ENCODE results near the gene PTGER4.
A peak's percentile ranks its signal among the peaks of the same experiment; 100 is the strongest.
"Not testable (repeated sequence)": the region's sequence is repeated elsewhere in the genome, so short reads cannot be mapped to it uniquely, and the experiment has no call there.

Gene PTGER4

GRCh38 chr5:40679913-40680681, at the start of gene PTGER4:
Gene PTGER4 (plus strand): TSS chr5:40679915. CDS start chr5:40680994, 1,079 bp downstream.
- no peak for DNase-seq

- no peak for DNase-seq
These were observed 49.6 kb upstream of the PTGER4 start for GRCh38 chr5:40630126-40630525.

GRCh38 chr5:40631236-40631635, 48.5 kb upstream of the PTGER4 start:
- DNase-seq = no peak

DNA sequence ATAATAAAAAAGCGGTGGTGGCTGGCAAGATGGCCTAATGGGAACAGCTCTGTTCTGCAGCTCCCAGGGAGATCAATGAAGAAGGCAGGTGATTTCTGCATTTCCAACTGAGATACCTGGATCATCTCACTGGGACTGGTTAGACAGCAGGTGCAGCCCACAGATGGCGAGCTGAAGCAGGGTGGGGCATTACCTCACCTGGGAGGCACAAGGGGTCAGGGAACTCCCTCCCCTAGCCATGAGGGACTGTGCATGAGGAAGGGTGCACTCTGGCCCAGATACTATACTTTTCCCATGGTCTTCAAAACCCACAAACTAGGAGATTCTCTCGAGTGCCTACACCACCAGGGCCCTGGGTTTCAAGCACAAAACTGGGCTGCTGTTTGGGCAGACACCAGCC, 45.6 kb upstream of the PTGER4 start:
- no peak for DNase-seq

- no peak for DNase-seq
These were observed 45.1 kb upstream of the PTGER4 start for GRCh38 chr5:40634593-40634992.

DNA sequence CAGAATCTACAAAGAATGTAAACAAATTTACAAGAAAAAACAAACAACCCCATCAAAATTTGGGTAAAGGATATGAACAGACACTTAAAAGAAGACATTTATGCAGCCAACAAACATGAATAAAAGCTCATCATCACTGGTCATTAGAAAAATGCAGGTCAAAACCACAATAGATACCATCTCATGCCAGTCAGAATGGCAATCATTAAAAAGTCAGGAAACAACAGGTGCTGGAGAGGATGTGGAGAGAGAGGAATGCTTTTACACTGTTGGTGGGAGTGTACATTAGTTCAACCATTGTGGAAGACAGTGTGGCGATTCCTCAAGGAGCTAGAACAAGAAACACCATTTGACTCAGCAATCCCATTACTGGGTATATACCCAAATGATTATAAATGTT, 40.2 kb upstream of the PTGER4 start:
- DNase-seq = not testable (repeated sequence)

- no peak for DNase-seq
These were observed 33.4 kb upstream of the PTGER4 start for GRCh38 chr5:40646266-40646665.

DNA sequence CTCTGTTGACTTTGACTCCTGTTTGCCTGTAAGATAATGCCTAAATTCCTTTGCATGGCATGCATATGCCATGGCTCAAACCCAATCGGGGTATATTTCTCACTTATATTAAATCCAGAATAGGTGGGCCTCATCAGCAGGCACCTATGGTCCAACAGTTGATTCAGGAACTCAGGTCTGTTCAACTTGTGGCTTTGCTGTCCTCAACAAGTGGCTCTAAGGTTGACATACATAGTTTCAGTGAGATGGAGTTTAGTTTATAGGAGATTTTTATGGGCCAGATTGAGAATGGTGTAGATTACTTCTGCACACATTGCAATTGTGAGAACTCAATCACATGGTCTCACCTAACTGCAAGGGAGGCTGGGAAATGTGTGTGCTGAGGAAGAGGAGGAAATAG, 31.6 kb upstream of the PTGER4 start:
- no peak for DNase-seq

- DNase-seq = no peak
These were observed 30.2 kb upstream of the PTGER4 start for GRCh38 chr5:40649463-40650030.

DNA sequence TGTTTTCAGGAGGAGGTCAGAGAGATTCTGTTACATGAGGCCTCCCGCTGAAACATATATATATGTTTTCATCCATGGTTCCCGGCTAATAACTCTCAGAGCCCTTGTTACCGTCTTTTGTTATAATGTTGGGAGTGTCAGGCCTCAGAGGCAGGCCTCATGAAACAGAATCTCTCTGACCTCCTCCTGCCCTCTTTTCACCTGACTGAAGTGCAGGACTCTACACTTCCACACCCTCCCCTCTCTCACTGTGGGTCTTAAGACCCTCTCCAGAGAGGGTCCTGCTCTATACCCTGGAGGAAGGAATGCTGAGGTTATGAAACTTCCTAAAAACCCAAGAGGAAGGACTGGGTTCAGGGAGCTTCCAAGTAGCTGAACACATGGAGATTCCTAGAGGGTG, 28.5 kb upstream of the PTGER4 start:
- DNase-seq = no peak

GRCh38 chr5:40652441-40653220, 27.1 kb upstream of the PTGER4 start:
- no peak for DNase-seq

GRCh38 chr5:40653221-40654022, 26.3 kb upstream of the PTGER4 start:
- no peak for DNase-seq

DNA sequence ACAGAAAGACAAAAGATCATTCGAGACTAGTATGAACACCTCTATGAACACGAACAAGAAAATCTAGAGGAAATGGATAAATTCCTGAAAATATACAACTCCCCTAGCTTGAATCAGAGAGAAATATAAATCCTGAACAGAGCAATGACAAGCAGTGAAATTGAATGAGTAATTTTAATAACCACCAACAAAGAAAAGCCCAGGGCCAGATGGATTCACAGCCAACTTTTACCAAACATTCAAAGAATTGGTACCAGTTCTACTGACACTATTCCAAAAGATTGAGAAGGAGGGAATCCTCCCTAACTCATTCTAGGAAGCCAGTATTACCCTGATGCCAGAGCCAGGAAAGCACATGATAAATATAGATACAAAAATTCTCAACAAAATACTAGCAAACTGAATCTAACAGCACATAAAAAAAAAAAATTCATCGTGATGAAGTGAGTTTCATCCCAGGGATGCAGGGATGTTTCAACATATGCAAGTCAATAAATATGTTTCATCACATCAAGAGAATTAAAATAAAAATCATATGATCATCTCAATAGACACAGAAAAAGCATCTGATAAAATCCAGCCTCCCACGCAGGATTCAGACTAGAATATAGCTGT, 25.2 kb upstream of the PTGER4 start:
- DNase-seq = peak; percentile 27

GRCh38 chr5:40655138-40655537, 24.6 kb upstream of the PTGER4 start:
- no peak for DNase-seq

DNA sequence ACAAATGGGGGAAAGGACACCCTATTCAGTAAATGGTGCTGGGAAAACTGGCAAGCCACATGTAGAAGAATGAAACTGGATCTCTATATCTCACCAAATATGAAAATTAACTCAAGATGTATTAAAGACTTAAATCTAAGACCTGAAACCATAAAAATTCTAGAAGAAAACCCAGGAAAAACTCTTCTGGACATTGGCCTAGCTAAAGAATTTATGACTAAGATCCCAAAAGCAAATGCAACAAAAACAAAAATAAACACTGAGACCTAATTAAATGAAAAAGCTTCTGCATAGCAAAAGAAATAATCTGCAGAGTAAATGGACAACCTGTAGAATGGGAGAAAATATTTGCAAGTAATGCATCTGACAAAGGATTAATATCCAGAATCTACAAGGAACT, 23.6 kb upstream of the PTGER4 start:
- DNase-seq = not testable (repeated sequence)

DNA sequence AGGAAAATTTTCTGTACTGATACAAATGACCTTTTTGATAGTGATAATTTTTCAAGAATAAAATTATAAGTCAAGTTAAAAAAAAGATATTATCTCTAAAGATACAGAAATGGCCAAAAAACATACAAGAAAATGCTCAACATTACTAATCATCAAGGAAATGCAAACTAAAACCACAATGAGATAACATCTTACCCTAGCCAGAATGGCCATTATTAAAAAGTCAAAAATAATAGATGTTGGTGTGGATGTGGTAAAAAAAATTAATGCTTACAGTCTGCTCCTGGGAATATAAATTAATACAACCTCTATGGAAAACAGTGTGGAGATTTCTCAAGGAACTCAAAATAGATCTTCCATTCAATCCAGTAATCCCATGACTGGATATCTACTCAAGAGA, 22.9 kb upstream of the PTGER4 start:
- DNase-seq = no peak

DNA sequence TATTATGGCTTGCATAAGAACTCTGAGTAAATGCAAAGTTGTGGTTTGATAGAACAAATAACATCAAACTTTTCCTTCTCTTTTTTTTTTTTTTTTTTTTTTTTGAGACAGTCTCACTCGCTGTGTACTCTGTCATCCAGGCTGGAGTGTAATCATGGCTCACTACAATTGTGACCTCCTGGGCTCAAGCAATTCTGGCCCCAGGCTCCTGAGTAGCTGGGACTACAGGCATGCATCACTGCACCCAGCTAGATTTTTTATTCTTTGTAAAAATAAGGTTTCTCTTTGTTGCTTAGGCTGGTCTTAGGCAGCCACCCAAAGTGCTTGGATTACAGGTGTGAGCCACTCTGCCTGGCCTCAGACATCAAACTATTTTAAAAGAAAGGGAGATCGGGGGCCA, 19.0 kb upstream of the PTGER4 start:
- DNase-seq = no peak

DNA sequence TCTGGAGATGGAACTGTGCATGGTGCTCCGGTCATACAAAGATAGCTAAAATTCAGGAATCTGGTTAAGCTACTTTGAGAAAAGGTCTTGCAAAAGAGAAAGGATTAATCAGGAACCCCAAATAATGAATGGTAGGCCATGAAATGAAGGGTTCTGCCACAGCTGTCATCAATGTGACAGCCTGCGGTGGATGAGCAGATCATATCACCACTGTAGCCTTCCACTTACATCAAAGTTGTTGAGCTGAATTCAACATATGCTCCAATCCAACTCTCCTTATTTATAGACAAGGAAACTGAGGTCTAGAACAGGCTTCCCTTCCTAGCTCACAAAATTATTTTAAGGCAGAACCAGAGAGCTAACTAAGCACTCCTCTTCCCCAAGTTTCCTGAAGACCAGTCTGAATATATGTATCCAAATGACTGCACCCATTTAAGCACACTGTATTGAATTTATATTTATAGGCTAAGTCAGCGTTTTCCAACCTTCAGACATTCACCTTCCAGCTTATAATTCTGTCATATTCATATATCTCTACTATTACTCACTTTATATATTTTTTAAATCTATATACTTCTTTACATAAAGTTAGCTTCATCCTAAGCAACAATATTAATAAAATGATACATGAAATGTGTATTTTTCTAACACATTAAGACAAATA, 13.9 kb upstream of the PTGER4 start:
- no peak for DNase-seq

DNA sequence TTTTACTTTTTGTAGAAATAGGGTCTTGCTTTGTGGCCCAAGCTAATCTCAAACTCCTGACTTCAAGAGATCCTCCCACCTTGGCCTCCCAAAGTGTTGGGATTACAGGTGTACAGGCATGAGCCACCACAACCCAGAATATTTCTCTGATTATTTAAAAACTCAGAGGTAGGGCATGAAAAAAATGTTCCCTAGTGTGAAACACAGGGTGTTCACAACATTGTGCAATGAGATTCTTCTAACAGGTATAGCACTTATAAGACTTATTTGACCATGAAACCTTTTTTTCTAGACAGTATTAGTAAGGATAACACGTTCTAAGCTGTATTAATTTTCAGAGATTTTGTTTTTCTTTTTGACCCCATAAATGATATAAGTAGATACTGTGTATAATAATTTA, 13.1 kb upstream of the PTGER4 start:
- no peak for DNase-seq

GRCh38 chr5:40667161-40667663, 12.5 kb upstream of the PTGER4 start:
- no peak for DNase-seq

- no peak for DNase-seq
These were observed 9.9 kb upstream of the PTGER4 start for GRCh38 chr5:40669606-40670390.
